ENCODE results near the gene SPINT2.

DNA sequence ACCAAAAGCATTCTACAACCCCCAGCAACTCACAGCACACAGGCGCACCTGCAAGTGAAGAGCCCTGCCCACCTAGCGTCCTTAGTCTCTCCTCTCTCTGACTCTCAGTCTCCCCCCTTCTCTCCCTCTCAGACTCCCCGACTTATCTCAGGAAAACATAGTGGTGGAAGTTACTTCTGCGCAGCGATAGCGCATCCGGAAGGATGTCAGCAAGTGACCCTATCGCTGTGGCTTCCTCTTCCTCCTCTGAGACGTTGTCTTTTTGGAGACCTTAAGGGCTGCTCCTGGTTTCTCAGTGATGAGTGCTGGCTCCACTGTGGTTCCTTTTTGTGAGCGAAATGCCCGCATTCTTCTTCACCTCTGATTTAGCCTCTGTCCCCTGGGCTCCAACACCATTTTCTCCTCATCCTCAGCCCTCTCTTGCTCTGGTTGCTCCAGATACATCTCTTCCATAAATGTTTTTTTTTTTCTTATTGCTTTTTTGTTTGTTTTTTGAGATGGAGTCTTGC, 52.8 kb downstream of the SPINT2 start:
- TF ChIP-seq, protein P1, sequence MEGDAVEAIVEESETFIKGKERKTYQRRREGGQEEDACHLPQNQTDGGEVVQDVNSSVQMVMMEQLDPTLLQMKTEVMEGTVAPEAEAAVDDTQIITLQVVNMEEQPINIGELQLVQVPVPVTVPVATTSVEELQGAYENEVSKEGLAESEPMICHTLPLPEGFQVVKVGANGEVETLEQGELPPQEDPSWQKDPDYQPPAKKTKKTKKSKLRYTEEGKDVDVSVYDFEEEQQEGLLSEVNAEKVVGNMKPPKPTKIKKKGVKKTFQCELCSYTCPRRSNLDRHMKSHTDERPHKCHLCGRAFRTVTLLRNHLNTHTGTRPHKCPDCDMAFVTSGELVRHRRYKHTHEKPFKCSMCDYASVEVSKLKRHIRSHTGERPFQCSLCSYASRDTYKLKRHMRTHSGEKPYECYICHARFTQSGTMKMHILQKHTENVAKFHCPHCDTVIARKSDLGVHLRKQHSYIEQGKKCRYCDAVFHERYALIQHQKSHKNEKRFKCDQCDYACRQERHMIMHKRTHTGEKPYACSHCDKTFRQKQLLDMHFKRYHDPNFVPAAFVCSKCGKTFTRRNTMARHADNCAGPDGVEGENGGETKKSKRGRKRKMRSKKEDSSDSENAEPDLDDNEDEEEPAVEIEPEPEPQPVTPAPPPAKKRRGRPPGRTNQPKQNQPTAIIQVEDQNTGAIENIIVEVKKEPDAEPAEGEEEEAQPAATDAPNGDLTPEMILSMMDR (IDR thresholded peaks at IDR 0.05), result no peak
- no peak for TF ChIP-seq POLR2A (IDR thresholded peaks at IDR 0.05)
